ENCODE measurements around the gene ZMIZ1.
"Not testable (repeated sequence)": the region's sequence is repeated elsewhere in the genome, so short reads cannot be mapped to it uniquely, and the experiment has no call there.

Gene ZMIZ1

GRCh38 chr10:79274279-79275104 lies 205.7 kb downstream of the ZMIZ1 start:
- DNase-seq: no peak

GRCh38 chr10:79275105-79275430 lies 206.3 kb downstream of the ZMIZ1 start:
- no peak for DNase-seq

GRCh38 chr10:79275431-79275851 lies 206.7 kb downstream of the ZMIZ1 start:
- DNase-seq: no peak

- no peak for DNase-seq
Observed at GRCh38 chr10:79277579-79278269, 209.0 kb downstream of the ZMIZ1 start.

GRCh38 chr10:79279047-79279446 lies 210.3 kb downstream of the ZMIZ1 start:
- not testable (repeated sequence) for DNase-seq

GRCh38 chr10:79280956-79281355 lies 212.2 kb downstream of the ZMIZ1 start:
- no peak for DNase-seq

GRCh38 chr10:79282388-79282787 lies 213.6 kb downstream of the ZMIZ1 start:
- DNase-seq: no peak

- no peak for DNase-seq
Observed at GRCh38 chr10:79283616-79284015, 214.8 kb downstream of the ZMIZ1 start.

- no peak for DNase-seq
Observed at GRCh38 chr10:79284158-79284871, 215.5 kb downstream of the ZMIZ1 start.

- DNase-seq: peak in 1 of 5 donors; percentile 90
Observed at GRCh38 chr10:79285315-79286197, 216.8 kb downstream of the ZMIZ1 start.

- DNase-seq: peak; percentile 34 to 93 (median 42)
Observed at GRCh38 chr10:79286318-79286951, 217.7 kb downstream of the ZMIZ1 start.

- DNase-seq: no peak
Observed at GRCh38 chr10:79287973-79288723, 219.4 kb downstream of the ZMIZ1 start.

- DNase-seq: no peak
Observed at GRCh38 chr10:79289801-79290200, 221.0 kb downstream of the ZMIZ1 start.

- DNase-seq: no peak
Observed at GRCh38 chr10:79292026-79292766, 223.4 kb downstream of the ZMIZ1 start.

- peak in 1 of 5 donors; percentile 42 for DNase-seq
Observed at GRCh38 chr10:79292891-79293746, 224.4 kb downstream of the ZMIZ1 start.

GRCh38 chr10:79293841-79294581 lies 225.2 kb downstream of the ZMIZ1 start:
- DNase-seq: no peak

GRCh38 chr10:79295563-79295962 lies 226.8 kb downstream of the ZMIZ1 start:
- peak in 1 of 5 donors; percentile 20 for DNase-seq

- DNase-seq: no peak
Observed at GRCh38 chr10:79296431-79296830, 227.7 kb downstream of the ZMIZ1 start.

All from T-helper 1 cell (primary cell).